NT2/D1 (cell line): ENCODE measurements around the gene SAA1.
A peak's percentile ranks its signal among the peaks of the same experiment; 100 is the strongest.
"Not testable (repeated sequence)": the region's sequence is repeated elsewhere in the genome, so short reads cannot be mapped to it uniquely, and the experiment has no call there.

Source experiments
- DNase-seq: peaks from one replicate; pipeline ENCODE4 v3.0.0-alpha.2; 2011; ENCODE audit warnings: low read depth, low spot score
- H3K27me3 ChIP-seq: 2 replicates; pipeline ENCODE4 v1.6.0; 2011; ENCODE audit warnings: mild to moderate bottlenecking; ENCODE audit not compliant: insufficient read length, insufficient read depth
- H3K36me3 ChIP-seq: 2 replicates; pipeline ENCODE4 v1.6.1; 2011; ENCODE audit warnings: mild to moderate bottlenecking, low read length, mixed read lengths; ENCODE audit not compliant: insufficient read depth, insufficient read length
- H3K4me1 ChIP-seq: 2 replicates; pipeline ENCODE4 v1.5.1; 2011; ENCODE audit not compliant: insufficient read depth, insufficient read length
- H3K4me3 ChIP-seq: 2 replicates; pipeline ENCODE4 v1.5.1; 2011; ENCODE audit warnings: low read depth; ENCODE audit not compliant: insufficient read length
- H3K9ac ChIP-seq: 2 replicates; pipeline ENCODE4 v1.6.0; 2011; ENCODE audit warnings: low read depth; ENCODE audit not compliant: insufficient read length
- H3K9me3 ChIP-seq: 2 replicates; pipeline ENCODE4 v1.5.1; 2011; ENCODE audit warnings: mild to moderate bottlenecking, low read length; ENCODE audit not compliant: insufficient read depth
- SUZ12 ChIP-seq: IDR thresholded peaks from 2 replicates; pipeline ENCODE4 v1.6.1; 2011; ENCODE audit not compliant: insufficient read length, insufficient read depth; ENCODE audit errors: extremely low read depth
- YY1 ChIP-seq: IDR thresholded peaks from 2 replicates; pipeline ENCODE4 v1.6.1; 2011; ENCODE audit not compliant: insufficient read length, insufficient read depth
- ZNF274 ChIP-seq: IDR thresholded peaks from 2 replicates; pipeline ENCODE4 v1.6.1; 2011; ENCODE audit warnings: mild to moderate bottlenecking, low read depth, low read length

Gene SAA1

GRCh38 chr11:18233912-18234311, 32.2 kb upstream of the SAA1 start:
- Histone ChIP-seq H3K27me3 (no peaks in the 10 kb centered on the region), H3K4me1 (no peaks in the 10 kb centered on the region), H3K9ac (no peak overlapping the region), H3K9me3 (no peaks in the 10 kb centered on the region), H3K36me3 (no peaks in the 10 kb centered on the region), H3K4me3 (no peak overlapping the region)
- TF ChIP-seq SUZ12 (no peak), ZNF274 (no peak), YY1 (no peak)
- DNase-seq = no peak

GRCh38 chr11:18235394-18236334, 30.4 kb upstream of the SAA1 start:
- H3K4me1 ChIP-seq = no peaks in the 10 kb centered on the region
- H3K27me3 ChIP-seq = no peaks in the 10 kb centered on the region
- DNase-seq = no peak
- H3K4me3 ChIP-seq = no peak overlapping the region
- H3K36me3 ChIP-seq = no peaks in the 10 kb centered on the region
- no peaks in the 10 kb centered on the region for H3K9me3 ChIP-seq
- no peak overlapping the region for H3K9ac ChIP-seq
- TF ChIP-seq ZNF274 = no peak
- no peak for TF ChIP-seq SUZ12
- TF ChIP-seq YY1 = no peak

GRCh38 chr11:18236664-18237356, 29.3 kb upstream of the SAA1 start, which contains the start of gene SAA4:
TSS of gene SAA4 (minus strand) at chr11:18236802. CDS start at chr11:18235926, 876 bp downstream.
- DNase-seq = no peak
- no peaks in the 10 kb centered on the region for H3K27me3 ChIP-seq
- H3K9ac ChIP-seq = no peak within 1 kb of the TSS
- no peaks in the 10 kb centered on the region for H3K4me1 ChIP-seq
- H3K36me3 ChIP-seq = no peaks in the 10 kb centered on the region
- no peaks in the 10 kb centered on the region for H3K9me3 ChIP-seq
- H3K4me3 ChIP-seq = no peak within 1 kb of the TSS
- TF ChIP-seq ZNF274 (no peak), SUZ12 (no peak), YY1 (no peak)

- no peak for DNase-seq
- no peak for TF ChIP-seq ZNF274
- no peak for TF ChIP-seq YY1
- TF ChIP-seq SUZ12 = no peak
- Histone ChIP-seq H3K9me3 (0 out of 2 replicates have a peak, but pooled peaks cover 6% of the 10 kb centered on the region), H3K36me3 (no peaks in the 10 kb centered on the region), H3K4me1 (no peaks in the 10 kb centered on the region), H3K9ac (no peak overlapping the region), H3K4me3 (no peak overlapping the region), H3K27me3 (no peaks in the 10 kb centered on the region)
Observed at GRCh38 chr11:18239655-18240054, 26.4 kb upstream of the SAA1 start.

- Histone ChIP-seq H3K27me3 (no peaks in the 10 kb centered on the region), H3K4me3 (no peak overlapping the region), H3K36me3 (no peaks in the 10 kb centered on the region), H3K9ac (no peak overlapping the region), H3K4me1 (no peaks in the 10 kb centered on the region), H3K9me3 (0 out of 2 replicates have a peak, but pooled peaks cover 6% of the 10 kb centered on the region)
- TF ChIP-seq SUZ12 = no peak
- TF ChIP-seq YY1 = no peak
- TF ChIP-seq ZNF274 = no peak
- peak; percentile 63 for DNase-seq
Observed at GRCh38 chr11:18243783-18244362, 22.2 kb upstream of the SAA1 start.

GRCh38 chr11:18245396-18245795, 20.7 kb upstream of the SAA1 start:
- no peaks in the 10 kb centered on the region for H3K27me3 ChIP-seq
- H3K9me3 ChIP-seq = 0 out of 2 replicates have a peak, but pooled peaks cover 6% of the 10 kb centered on the region
- TF ChIP-seq YY1 (no peak), SUZ12 (no peak), ZNF274 (no peak)
- no peaks in the 10 kb centered on the region for H3K4me1 ChIP-seq
- no peak for DNase-seq
- no peaks in the 10 kb centered on the region for H3K36me3 ChIP-seq
- no peak overlapping the region for H3K9ac ChIP-seq
- H3K4me3 ChIP-seq = no peak overlapping the region

- not testable (repeated sequence) for H3K9me3 ChIP-seq, H3K36me3 ChIP-seq, H3K9ac ChIP-seq, DNase-seq, H3K27me3 ChIP-seq, H3K4me3 ChIP-seq, H3K4me1 ChIP-seq
Observed at GRCh38 chr11:18246379-18247190, 19.5 kb upstream of the SAA1 start.

- not testable (repeated sequence) for H3K36me3 ChIP-seq, H3K4me3 ChIP-seq, H3K9ac ChIP-seq, DNase-seq, H3K4me1 ChIP-seq, H3K9me3 ChIP-seq, H3K27me3 ChIP-seq
Observed at GRCh38 chr11:18247191-18247581, 18.9 kb upstream of the SAA1 start.
